GM12878 (cell line): ENCODE results near the gene PIGL. TPM values are rescaled to one million over a fixed set of nuclear protein-coding genes. Genes with fewer than 3 reads are reported as not detected.

Experiments used
- ATAC-seq: fragments of 200-7000 bp; cut with Tn5 transposase; 3 replicates; pipeline ENCODE4 v1.9.1; 2020; ENCODE audit warnings: mild to moderate bottlenecking, moderate library complexity
- BruUV-seq: library from RNA; stranded (reverse); fragments of 400-500 nt; replicated peaks from 2 replicates; lab custom pipeline; 2021; lab: Mats Ljungman, UMichigan
- CTCF ChIA-PET: fragments of 300-600 bp; sonication (Branson Sonifier 250); formaldehyde crosslinking; extraction: SDS; loops from one replicate; lab custom pipeline; 2021; ENCODE audit warnings: inconsistent platforms; lab: Yijun Ruan, JAX
- POLR2A ChIA-PET: fragments of 350-600 bp; formaldehyde crosslinking; extraction: SDS; loops from one replicate; lab custom pipeline; 2021; ENCODE audit warnings: inconsistent platforms; lab: Charles Lee
- RAD21 ChIA-PET: fragments of 300-600 bp; sonication (Branson Sonifier 250); formaldehyde crosslinking; loops from one replicate; lab custom pipeline; 2023; ENCODE audit warnings: antibody characterized with exemption; ENCODE audit not compliant: unreplicated experiment; lab: Charles Lee
- SMC1A ChIA-PET: fragments of 300-600 bp; sonication (Branson Sonifier 250); formaldehyde crosslinking; loops from one replicate; lab custom pipeline; 2023; ENCODE audit not compliant: unreplicated experiment, uncharacterized antibody; lab: Charles Lee
- DNase-seq: peaks from one replicate; pipeline ENCODE4 v3.0.0-alpha.2; 2011; ENCODE audit warnings: low read depth, low spot score
- FAIRE-seq: peaks from 3 replicates; lab custom pipeline; 2011; peaks lifted over from hg19 to GRCh38; lab: Jason Lieb, UNC
- H2AFZ ChIP-seq: 2 replicates; pipeline ENCODE4 v1.6.0; 2011; ENCODE audit warnings: low read depth, low read length, control low read depth; ENCODE audit not compliant: control insufficient read depth
- H3K27ac ChIP-seq: 2 replicates; pipeline ENCODE4 v1.5.1; 2011; ENCODE audit warnings: control low read depth; ENCODE audit not compliant: control insufficient read depth, insufficient read depth
- H3K27me3 ChIP-seq, 2 experiments: replicated peaks in 1 of 2; 2 replicates each; pipeline versions ENCODE4 v1.6.0 to v1.6.1; 2011; ENCODE audit warnings: low read length in 1 of 2; ENCODE audit not compliant: control insufficient read depth in 2 of 2, insufficient read depth in 2 of 2
- H3K36me3 ChIP-seq, 2 experiments: 2 replicates each; pipeline ENCODE4 v1.5.1; 2011; ENCODE audit warnings: low read length in 1 of 2; ENCODE audit not compliant: control insufficient read depth in 2 of 2, insufficient read depth in 2 of 2
- H3K4me1 ChIP-seq: 2 replicates; pipeline ENCODE4 v1.6.1; 2011; ENCODE audit warnings: mild to moderate bottlenecking, low read length, moderate library complexity, mixed read lengths; ENCODE audit not compliant: control insufficient read depth, insufficient read depth
- H3K4me2 ChIP-seq: 2 replicates; pipeline ENCODE4 v1.6.0; 2011; ENCODE audit warnings: control low read depth; ENCODE audit not compliant: control insufficient read depth, insufficient read depth
- H3K4me3 ChIP-seq: fragments of 200-600 bp; sonication (generic); 2 replicates; pipeline ENCODE4 v1.5.1; 2016
- H3K79me2 ChIP-seq: 2 replicates; pipeline ENCODE4 v1.6.0; 2011; ENCODE audit warnings: low read length; ENCODE audit not compliant: control insufficient read depth, insufficient read depth
- H3K9ac ChIP-seq: 2 replicates; pipeline ENCODE4 v1.8.0; 2011; ENCODE audit warnings: low read length, control low read depth, mixed read lengths; ENCODE audit not compliant: control insufficient read depth, insufficient read depth
- H3K9me3 ChIP-seq: replicated peaks from 3 replicates; pipeline ENCODE4 v1.5.1; 2011; ENCODE audit warnings: mild to moderate bottlenecking, low read length; ENCODE audit not compliant: control insufficient read depth, insufficient read depth
- H4K20me1 ChIP-seq: 2 replicates; pipeline ENCODE4 v1.6.0; 2011; ENCODE audit not compliant: control insufficient read depth, insufficient read depth
- CBFB ChIP-seq: IDR thresholded peaks from 2 replicates; pipeline ENCODE4 v1.6.1; 2016; ENCODE audit warnings: antibody characterized with exemption, low read depth
- CTCF ChIP-seq, 3 experiments: IDR thresholded peaks in 2 of 3; conservative IDR thresholded peaks in 1 of 3; 2 replicates each; pipeline ENCODE4 v1.5.1; 2011; ENCODE audit warnings: low read depth in 3 of 3, low read length in 3 of 3, mild to moderate bottlenecking in 3 of 3, control low read depth in 2 of 3, moderate library complexity in 2 of 3, inconsistent platforms in 1 of 3, mixed read lengths in 1 of 3; ENCODE audit not compliant: control insufficient read depth in 2 of 3, insufficient read depth in 1 of 3; ENCODE audit errors: extremely low read depth in 1 of 3
- CUX1 ChIP-seq: IDR thresholded peaks from 2 replicates; pipeline ENCODE4 v1.6.1; 2012; ENCODE audit warnings: improper control_type of control experiment, low read depth, low read length; ENCODE audit not compliant: insufficient replicate concordance
- ESRRA ChIP-seq: IDR thresholded peaks from 2 replicates; pipeline ENCODE4 v1.6.1; 2012; ENCODE audit warnings: mild to moderate bottlenecking, low read length, improper control_type of control experiment
- HSF1 ChIP-seq: fragments of 150-350 bp; IDR thresholded peaks from 2 replicates; pipeline ENCODE4 v1.6.1; 2014; ENCODE audit warnings: mild to moderate bottlenecking, low read depth, low read length
- MEF2B ChIP-seq: fragments of 450-650 bp; IDR thresholded peaks from 2 replicates; pipeline ENCODE4 v1.6.1; 2018; ENCODE audit warnings: mild to moderate bottlenecking, moderate library complexity; ENCODE audit not compliant: partially characterized antibody, poor library complexity, severe bottlenecking
- RAD21 ChIP-seq: IDR thresholded peaks from 2 replicates; pipeline ENCODE4 v1.6.1; 2011; ENCODE audit warnings: mild to moderate bottlenecking, low read depth, low read length, moderate library complexity; ENCODE audit not compliant: insufficient read depth
- SMC3 ChIP-seq: IDR thresholded peaks from 2 replicates; pipeline ENCODE4 v1.6.1; 2011; ENCODE audit warnings: low read length, improper control_type of control experiment, borderline replicate concordance
- YY1 ChIP-seq: IDR thresholded peaks from 2 replicates; pipeline ENCODE4 v1.6.1; 2011; ENCODE audit warnings: low read depth, mild to moderate bottlenecking, low read length
- ZNF24 ChIP-seq: fragments of 450-650 bp; IDR thresholded peaks from 2 replicates; pipeline ENCODE4 v1.6.1; 2017; ENCODE audit warnings: antibody characterized with exemption, mild to moderate bottlenecking
- WGBS: methylation state at CpG from one replicate; pipeline ENCODE4 v1.1.6; 2016; ENCODE audit warnings: low lambda C conversion rate; ENCODE audit not compliant: insufficient replicate concordance, insufficient coverage; ENCODE audit errors: missing lambda C conversion rate; 5-methylcytosine and 5-hydroxymethylcytosine counted together
- in situ Hi-C: fragments of 300-500 bp; cut with MboI; formaldehyde crosslinking; loops from 9 replicates; pipeline ENCODE4 v1.14.3; 2018; ENCODE audit warnings: mixed read lengths
- intact Hi-C: fragments of 100-400 bp; cut with micrococcal nuclease; formaldehyde crosslinking; loops from one replicate; pipeline ENCODE4 v1.14.2; 2022; ENCODE audit not compliant: unreplicated experiment
- polyA plus RNA-seq, 11 experiments: library from polyadenylated mRNA; depleted of rRNA in 4 of 11; unstranded in 6 of 11; stranded (reverse) in 5 of 11; fragments of >200 nt; fragmentation: Nextera tagmentation in 4 of 11; fragmentation: Illumina TruSeq in 1 of 11; extraction: Ambion mirVana in 4 of 11; extraction: Trizol in 1 of 11; gene quantifications; 1 replicate in 1 of 11; 2 replicates in 10 of 11; pipeline versions ENCODE4 v1.2.1 to v1.2.3, GENCODE V29; 2011 to 2016; ENCODE audit warnings: inconsistent platforms in 2 of 11, missing spikeins in 2 of 11, low read depth in 1 of 11
- total RNA-seq, 4 experiments: library from RNA; depleted of rRNA in 3 of 4; stranded (reverse); fragments of >200 nt in 3 of 4; fragmentation: Illumina TruSeq in 1 of 4; extraction: Trizol in 1 of 4; gene quantifications; 2 replicates each; pipeline versions ENCODE4 v1.2.1 to v1.2.3, GENCODE V29; 2013 to 2021

The PIGL gene
- total and polyA plus RNA-seq, 10 of the 15 experiments (the other 5 are each of a cell fraction or from before 2014, with no cell fraction given) = 25.9 to 52.5 (median 30.2) TPM

GRCh38 chr17:16285646-16286008 is 68.6 kb downstream of the PIGL start:
- no peaks in the 10 kb centered on the region for H3K79me2 ChIP-seq
- SMC1A ChIA-PET = interaction anchor here (0.8 to 3.8 kb wide), 14 partner anchors 10 to 236 kb away, joined by 3 to 28 read pairs (median 6); partner anchors contain the start of genes CENPV and PIGL
- no peaks in the 10 kb centered on the region for H3K9me3 ChIP-seq
- FAIRE-seq (no peak), ATAC-seq (no peak), DNase-seq (no peak)
- POLR2A ChIA-PET = interaction anchor here (0.7 to 2.4 kb wide), 10 partner anchors 18 to 156 kb away, joined by 4 to 9 read pairs (median 5); partner anchors contain the start of genes CENPV, PIGL, TRPV2 and UBB
- no peaks in the 10 kb centered on the region for H4K20me1 ChIP-seq
- CTCF ChIA-PET = interaction anchor here (0.6 to 4.7 kb wide), 22 partner anchors 8 to 300 kb away, joined by 3 to 38 read pairs (median 4); partner anchors contain the start of genes CENPV and TRPV2
- WGBS = 20% methylated on average over 6 of the region's 6 CpGs
- H3K4me3 ChIP-seq = no peak overlapping the region; the same call in 1 of the 2 replicates
- no peaks in the 10 kb centered on the region for H3K36me3 ChIP-seq
- H3K4me1 ChIP-seq = peaks cover 40% of the 10 kb centered on the region
- peak overlapping the region; percentile 86 for H3K9ac ChIP-seq
- intact Hi-C loops = loop anchor here (2.0 to 5.0 kb wide), 3 partner anchors 67 to 152 kb away; partner anchors contain the start of genes CENPV and TRPV2
- in situ Hi-C loops = no loop called here
- peak overlapping the region; percentile 92 for H3K27ac ChIP-seq
- no peaks in the 10 kb centered on the region for H3K27me3 ChIP-seq
- RAD21 ChIA-PET = interaction anchor here (1.0 to 5.8 kb wide), 17 partner anchors 11 to 155 kb away, joined by 3 to 30 read pairs (median 5); partner anchors contain the start of genes CENPV, PIGL, TRPV2 and UBB
- peak overlapping the region; percentile 45; the same call in 1 of the 2 replicates for H3K4me2 ChIP-seq
- H2AFZ ChIP-seq = peak overlapping the region; percentile 61
- BruUV-seq = TSS peak; percentile 94
- TF ChIP-seq RAD21 (peak; percentile 59), HSF1 (no peak), SMC3 (peak; percentile 45; the same call in 1 of the 2 replicates), MEF2B (peak; percentile 24), CUX1 (peak; percentile 33), YY1 (0 out of 2 replicates have a peak, but pooled peaks have one; percentile 10), CTCF (IDR thresholded peaks at IDR 0.05 in 2 of 3, conservative IDR thresholded peaks at IDR 0.05 in 1 of 3; ENCODE audit: control insufficient read depth in 2 of 3, extremely low read depth in 1 of 3, insufficient read depth in 1 of 3, low read depth in 3 of 3, low read length in 3 of 3) (peak; percentile 58 to 65 (median 63)), ZNF24 (peak; percentile 86; the same call in 1 of the 2 replicates), ESRRA (peak; percentile 79; the same call in 1 of the 2 replicates), CBFB (no peak)
